Omental fat pad (tissue), 4 donors: ENCODE results near the gene RAP1GDS1. TPM values are rescaled to one million over a fixed set of nuclear protein-coding genes. Genes with fewer than 3 reads are reported as not detected.

ENCODE experiments used
- ATAC-seq: fragments of 150-250 bp; one replicate; pipeline ENCODE4 v1.9.1; 2016; ENCODE audit warnings: mild to moderate bottlenecking, moderate library complexity; ENCODE audit not compliant: low FRiP score
- DNase-seq: peaks from one replicate; pipeline ENCODE4 v3.0.0-alpha.2; 2019; ENCODE audit warnings: low spot score
- total RNA-seq, 4 donors: library from RNA; depleted of rRNA; stranded (reverse); fragments of >200 nt; gene quantifications; one replicate each; pipeline ENCODE4 v1.1.0, GENCODE V29; 2016
- TF ChIP-seq, protein P1 (sequence below), 3 donors: fragments of 450-650 bp; IDR thresholded peaks; one replicate each; pipeline ENCODE4 v1.5.1; 2016 to 2017; ENCODE audit warnings: antibody characterized with exemption in 3 of 3, mild to moderate bottlenecking in 3 of 3, moderate library complexity in 2 of 3

RAP1GDS1 gene
- total RNA-seq, 4 donors from 2014 or later, result 21.3 to 45.1 (median 34.3) TPM

DNA sequence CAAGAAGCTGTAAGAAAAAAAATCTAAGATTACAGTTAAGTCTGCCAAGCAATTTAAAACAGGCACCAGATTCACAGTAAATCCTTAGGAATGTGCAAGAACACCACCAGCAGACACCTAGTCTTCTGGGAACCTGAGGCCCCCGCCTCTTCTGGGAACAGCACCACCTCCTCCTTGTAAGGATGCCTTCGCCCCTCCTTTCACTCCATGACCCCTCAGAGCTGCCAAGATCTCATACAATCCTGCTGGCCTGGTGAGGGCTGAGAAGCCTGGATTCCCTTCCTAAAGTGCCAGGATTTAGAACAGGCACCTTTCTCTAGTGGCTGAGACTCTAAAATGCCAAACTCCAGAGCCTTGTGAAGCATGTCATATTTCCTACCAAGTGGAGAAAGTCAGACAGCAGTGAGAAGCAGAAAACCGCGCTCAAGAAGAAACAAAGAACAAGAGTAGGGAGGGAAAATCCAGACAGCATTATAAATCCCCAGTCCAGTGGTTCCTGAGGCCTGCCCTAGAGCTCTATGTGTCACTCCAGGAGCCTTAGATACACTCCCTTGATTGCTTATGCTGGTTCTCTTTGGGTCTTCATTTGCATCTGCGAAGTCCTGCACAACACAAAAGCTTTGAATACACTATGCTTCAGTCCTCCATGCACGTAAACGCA, 230.8 kb downstream of the RAP1GDS1 start:
- DNase-seq (no peak), ATAC-seq (peak; percentile 86)
- TF ChIP-seq, protein P1, sequence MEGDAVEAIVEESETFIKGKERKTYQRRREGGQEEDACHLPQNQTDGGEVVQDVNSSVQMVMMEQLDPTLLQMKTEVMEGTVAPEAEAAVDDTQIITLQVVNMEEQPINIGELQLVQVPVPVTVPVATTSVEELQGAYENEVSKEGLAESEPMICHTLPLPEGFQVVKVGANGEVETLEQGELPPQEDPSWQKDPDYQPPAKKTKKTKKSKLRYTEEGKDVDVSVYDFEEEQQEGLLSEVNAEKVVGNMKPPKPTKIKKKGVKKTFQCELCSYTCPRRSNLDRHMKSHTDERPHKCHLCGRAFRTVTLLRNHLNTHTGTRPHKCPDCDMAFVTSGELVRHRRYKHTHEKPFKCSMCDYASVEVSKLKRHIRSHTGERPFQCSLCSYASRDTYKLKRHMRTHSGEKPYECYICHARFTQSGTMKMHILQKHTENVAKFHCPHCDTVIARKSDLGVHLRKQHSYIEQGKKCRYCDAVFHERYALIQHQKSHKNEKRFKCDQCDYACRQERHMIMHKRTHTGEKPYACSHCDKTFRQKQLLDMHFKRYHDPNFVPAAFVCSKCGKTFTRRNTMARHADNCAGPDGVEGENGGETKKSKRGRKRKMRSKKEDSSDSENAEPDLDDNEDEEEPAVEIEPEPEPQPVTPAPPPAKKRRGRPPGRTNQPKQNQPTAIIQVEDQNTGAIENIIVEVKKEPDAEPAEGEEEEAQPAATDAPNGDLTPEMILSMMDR (IDR thresholded peaks at IDR 0.05), result no peak

- DNase-seq (no peak), ATAC-seq (no peak)
- TF ChIP-seq, protein P1 (IDR thresholded peaks at IDR 0.05), result no peak
These were observed 232.1 kb downstream of the RAP1GDS1 start for GRCh38 chr4:98493296-98493695.

Other genes with a start within 250 kb of the RAP1GDS1 start
- gene STPG2, start 117.9 kb upstream of the RAP1GDS1 start, total RNA-seq, result under 1 TPM in 3 of 4 donors, not detected in 1; 0.24 to 0.56 (median 0.47) TPM